Fibroblast of lung (primary cell): ENCODE measurements around the gene HS1BP3. TPM values are rescaled to one million over a fixed set of nuclear protein-coding genes. Genes with fewer than 3 reads are reported as not detected.

Experiments
- DNase-seq, 2 donors: peaks; one replicate each; pipeline versions ENCODE4 v3.0.0 to v3.0.0-alpha.2; 2010; ENCODE audit warnings: low read depth in 2 of 2
- H2AFZ ChIP-seq: 2 replicates; pipeline ENCODE4 v1.5.1; 2012; ENCODE audit warnings: low read length, control low read depth, inconsistent platforms
- H3K27ac ChIP-seq: 2 replicates; pipeline ENCODE4 v1.5.1; 2011; ENCODE audit warnings: low read length, control low read depth; ENCODE audit not compliant: insufficient read depth
- H3K27me3 ChIP-seq: 2 replicates; pipeline ENCODE4 v1.5.1; 2011; ENCODE audit warnings: mild to moderate bottlenecking, low read length; ENCODE audit not compliant: control insufficient read depth, insufficient read depth
- H3K36me3 ChIP-seq: 2 replicates; pipeline ENCODE4 v1.5.1; 2011; ENCODE audit warnings: low read length; ENCODE audit not compliant: control insufficient read depth, insufficient read depth
- H3K4me1 ChIP-seq: 2 replicates; pipeline ENCODE4 v1.5.1; 2011; ENCODE audit warnings: low read length; ENCODE audit not compliant: control insufficient read depth, insufficient read depth; ENCODE audit errors: extremely low read depth
- H3K4me2 ChIP-seq: 2 replicates; pipeline ENCODE4 v1.5.1; 2011; ENCODE audit warnings: low read length, control low read depth; ENCODE audit not compliant: insufficient read depth; ENCODE audit errors: extremely low read depth
- H3K4me3 ChIP-seq, 4 experiments: fragments of 200-600 bp in 1 of 4; sonication (generic) in 1 of 4; replicated peaks in 1 of 4; 2 replicates each; pipeline ENCODE4 v1.5.1; 2011 to 2016; ENCODE audit warnings: low read length in 4 of 4, low read depth in 3 of 4, mild to moderate bottlenecking in 3 of 4, control low read depth in 2 of 4, inconsistent platforms in 1 of 4, mixed read lengths in 1 of 4; ENCODE audit not compliant: insufficient read depth in 1 of 4; ENCODE audit errors: control extremely low read depth in 1 of 4
- H3K79me2 ChIP-seq: 2 replicates; pipeline ENCODE4 v1.5.1; 2012; ENCODE audit warnings: mild to moderate bottlenecking, low read length, inconsistent platforms; ENCODE audit not compliant: control insufficient read depth, insufficient read depth
- H3K9ac ChIP-seq: 2 replicates; pipeline ENCODE4 v1.5.1; 2011; ENCODE audit warnings: mild to moderate bottlenecking, low read length, control low read depth; ENCODE audit not compliant: insufficient read depth
- H3K9me3 ChIP-seq: 2 replicates; pipeline ENCODE4 v1.5.1; 2012; ENCODE audit warnings: low read depth, low read length; ENCODE audit not compliant: control insufficient read depth, insufficient read depth
- H4K20me1 ChIP-seq: 2 replicates; pipeline ENCODE4 v1.5.1; 2011; ENCODE audit warnings: low read length; ENCODE audit not compliant: control insufficient read depth, insufficient read depth; ENCODE audit errors: extremely low read depth
- EZH2 ChIP-seq: IDR thresholded peaks from 2 replicates; pipeline ENCODE4 v1.5.1; 2012; ENCODE audit warnings: low read length, control low read depth, mild to moderate bottlenecking; ENCODE audit errors: missing control alignments
- polyA plus RNA-seq, 2 donors: library from polyadenylated mRNA; depleted of rRNA in 1 of 2; stranded (reverse) in 1 of 2; unstranded in 1 of 2; fragments of >200 nt; gene quantifications; 2 replicates each; pipeline ENCODE4 v1.2.1, GENCODE V29; 2011 to 2012; ENCODE audit warnings: missing spikeins in 1 of 2
- total RNA-seq: library from RNA; depleted of rRNA; stranded (reverse); fragments of >200 nt; gene quantifications from 2 replicates; pipeline ENCODE4 v1.2.1, GENCODE V29; 2014
- TF ChIP-seq, protein P1 (sequence below), 2 donors: IDR thresholded peaks in 1 of 2; conservative IDR thresholded peaks in 1 of 2; 1 replicate in 1 of 2; 2 replicates in 1 of 2; pipeline ENCODE4 v1.5.1; 2011 to 2012; ENCODE audit warnings: low read length in 2 of 2, control low read depth in 1 of 2, inconsistent platforms in 1 of 2, low read depth in 1 of 2, mild to moderate bottlenecking in 1 of 2

Gene HS1BP3
- total and polyA plus RNA-seq, 2 donors (not counting 1 experiment from before 2014, with no cell fraction given) = 17.8 to 38.1 TPM

DNA sequence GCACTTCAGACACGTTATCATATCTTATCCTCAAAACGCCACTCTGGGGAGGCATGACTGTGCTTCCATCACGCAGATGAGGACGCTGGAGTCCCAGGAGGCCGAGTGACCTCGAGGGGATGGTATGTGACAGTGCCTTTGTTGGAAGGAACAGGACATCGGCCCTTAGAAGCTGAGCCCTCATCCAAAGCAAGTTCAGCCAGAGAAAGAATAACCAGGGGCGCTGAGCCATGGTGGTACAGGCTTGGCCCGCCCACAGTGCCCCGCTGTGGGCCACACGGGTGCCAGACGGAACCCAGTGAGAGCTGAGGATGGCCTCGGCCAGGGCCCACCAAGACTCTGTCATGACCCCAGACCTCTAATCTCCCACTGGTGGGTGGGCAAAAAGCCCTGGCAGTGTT lies 31.3 kb downstream of the HS1BP3 start:
- no peak overlapping the region for H3K9ac ChIP-seq
- peaks cover 5% of the 10 kb centered on the region for H3K36me3 ChIP-seq
- H3K4me1 ChIP-seq = peaks cover 23% of the 10 kb centered on the region
- no peak overlapping the region for H3K27ac ChIP-seq
- H4K20me1 ChIP-seq = no peaks in the 10 kb centered on the region
- TF ChIP-seq, protein P1, sequence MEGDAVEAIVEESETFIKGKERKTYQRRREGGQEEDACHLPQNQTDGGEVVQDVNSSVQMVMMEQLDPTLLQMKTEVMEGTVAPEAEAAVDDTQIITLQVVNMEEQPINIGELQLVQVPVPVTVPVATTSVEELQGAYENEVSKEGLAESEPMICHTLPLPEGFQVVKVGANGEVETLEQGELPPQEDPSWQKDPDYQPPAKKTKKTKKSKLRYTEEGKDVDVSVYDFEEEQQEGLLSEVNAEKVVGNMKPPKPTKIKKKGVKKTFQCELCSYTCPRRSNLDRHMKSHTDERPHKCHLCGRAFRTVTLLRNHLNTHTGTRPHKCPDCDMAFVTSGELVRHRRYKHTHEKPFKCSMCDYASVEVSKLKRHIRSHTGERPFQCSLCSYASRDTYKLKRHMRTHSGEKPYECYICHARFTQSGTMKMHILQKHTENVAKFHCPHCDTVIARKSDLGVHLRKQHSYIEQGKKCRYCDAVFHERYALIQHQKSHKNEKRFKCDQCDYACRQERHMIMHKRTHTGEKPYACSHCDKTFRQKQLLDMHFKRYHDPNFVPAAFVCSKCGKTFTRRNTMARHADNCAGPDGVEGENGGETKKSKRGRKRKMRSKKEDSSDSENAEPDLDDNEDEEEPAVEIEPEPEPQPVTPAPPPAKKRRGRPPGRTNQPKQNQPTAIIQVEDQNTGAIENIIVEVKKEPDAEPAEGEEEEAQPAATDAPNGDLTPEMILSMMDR (conservative IDR thresholded peaks at IDR 0.05 in 1 of 2, IDR thresholded peaks at IDR 0.05 in 1 of 2; ENCODE audit: low read depth in 1 of 2, low read length in 2 of 2) = no peak
- no peak for TF ChIP-seq EZH2
- no peak overlapping the region for H3K4me3 ChIP-seq
- DNase-seq = peak in 1 of 2 donors; percentile 29
- no peaks in the 10 kb centered on the region for H3K79me2 ChIP-seq
- H3K4me2 ChIP-seq = no peak overlapping the region
- no peak overlapping the region for H2AFZ ChIP-seq
- no peaks in the 10 kb centered on the region for H3K27me3 ChIP-seq
- no peaks in the 10 kb centered on the region for H3K9me3 ChIP-seq

DNA sequence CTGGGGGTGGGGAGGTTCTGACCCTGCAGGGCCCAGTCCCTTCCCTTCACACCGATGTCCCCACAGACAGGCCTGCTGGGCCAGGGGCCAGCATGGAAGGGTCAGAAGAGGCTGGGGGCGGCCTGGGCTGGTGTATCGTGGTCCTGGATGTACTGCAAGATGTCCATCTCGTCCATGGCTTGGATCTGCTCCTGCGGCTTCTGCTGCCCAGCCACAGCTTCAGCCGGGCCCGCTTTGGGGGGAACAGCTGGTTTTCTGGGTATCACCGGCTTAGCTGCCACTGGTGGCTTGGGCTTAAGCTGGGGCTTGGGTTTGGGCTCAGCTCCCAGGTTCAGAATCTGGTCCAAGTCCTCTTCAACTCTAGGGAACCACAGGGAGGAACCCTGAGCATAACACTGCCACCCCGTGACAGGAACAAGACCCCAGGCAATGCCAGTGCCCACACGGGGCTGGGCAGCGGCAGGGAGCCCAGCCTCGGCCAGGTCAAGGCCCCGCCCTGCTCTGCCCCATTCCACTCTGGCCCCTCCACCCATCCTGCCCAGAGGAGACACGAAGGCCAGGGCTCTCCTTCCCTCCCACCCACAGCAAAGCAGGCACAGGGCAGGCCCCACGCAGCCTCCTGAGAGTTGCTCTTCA lies 31.9 kb downstream of the HS1BP3 start:
- Histone ChIP-seq H3K4me2 (no peak overlapping the region), H3K9me3 (no peaks in the 10 kb centered on the region), H3K4me1 (peaks cover 28% of the 10 kb centered on the region), H3K27me3 (no peaks in the 10 kb centered on the region), H3K4me3 (no peak overlapping the region), H3K79me2 (no peaks in the 10 kb centered on the region), H2AFZ (no peak overlapping the region), H3K9ac (peak overlapping the region; percentile 36), H3K36me3 (peaks cover 4% of the 10 kb centered on the region), H4K20me1 (no peaks in the 10 kb centered on the region), H3K27ac (peak overlapping the region; percentile 92)
- TF ChIP-seq, protein P1 (conservative IDR thresholded peaks at IDR 0.05 in 1 of 2, IDR thresholded peaks at IDR 0.05 in 1 of 2; ENCODE audit: low read depth in 1 of 2, low read length in 2 of 2) = no peak
- no peak for TF ChIP-seq EZH2
- no peak for DNase-seq

DNA sequence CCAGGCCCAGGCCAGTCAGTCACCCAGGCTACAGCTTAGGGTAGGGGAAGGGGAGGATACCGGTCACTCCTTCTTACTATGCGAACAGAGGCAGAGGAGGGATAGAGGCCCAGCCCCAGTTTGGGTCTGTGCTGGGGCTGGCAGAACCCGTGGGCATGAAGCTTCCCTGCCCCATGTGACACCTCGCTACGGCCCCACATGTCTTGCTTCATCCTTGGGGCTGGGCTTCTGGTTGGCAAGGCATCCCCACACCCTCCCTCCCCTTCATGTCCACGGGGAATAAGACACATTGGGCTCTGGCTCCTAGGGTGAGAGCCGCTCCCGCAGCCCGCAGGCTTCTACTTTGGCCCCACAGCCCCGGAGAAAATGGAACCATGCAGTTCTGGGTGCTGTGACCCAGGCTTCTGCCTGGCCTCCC lies 32.4 kb downstream of the HS1BP3 start:
- H3K79me2 ChIP-seq = no peaks in the 10 kb centered on the region
- no peaks in the 10 kb centered on the region for H4K20me1 ChIP-seq
- H3K9ac ChIP-seq = peak overlapping the region; percentile 51
- H3K27ac ChIP-seq = peak overlapping the region; percentile 92
- peaks cover 30% of the 10 kb centered on the region for H3K4me1 ChIP-seq
- H3K36me3 ChIP-seq = peaks cover 4% of the 10 kb centered on the region
- H3K4me3 ChIP-seq = no peak overlapping the region
- DNase-seq = no peak
- TF ChIP-seq EZH2 = no peak
- no peaks in the 10 kb centered on the region for H3K9me3 ChIP-seq
- H3K4me2 ChIP-seq = no peak overlapping the region
- H3K27me3 ChIP-seq = no peaks in the 10 kb centered on the region
- H2AFZ ChIP-seq = no peak overlapping the region
